Stimulated activated CD8-positive, alpha-beta memory T cell treated with anti-CD3 and anti-CD28 coated beads, Interleukin-7, amount 100 ng/mL, for 1 hour (primary cell): ENCODE results near the gene ADAMTS10.
"Not testable (repeated sequence)": the region's sequence is repeated elsewhere in the genome, so short reads cannot be mapped to it uniquely, and the experiment has no call there.

Experiments
- DNase-seq, 2 donors: peaks; one replicate each; pipeline ENCODE4 v3.0.0-alpha.2; 2020; ENCODE audit warnings: low read depth in 2 of 2

The ADAMTS10 gene

GRCh38 chr19:8593931-8594330 is 16.6 kb downstream of the ADAMTS10 start:
- no peak for DNase-seq

GRCh38 chr19:8592231-8593009 is 18.1 kb downstream of the ADAMTS10 start:
- DNase-seq, result peak; percentile 84

GRCh38 chr19:8589177-8589714 is 21.3 kb downstream of the ADAMTS10 start:
- DNase-seq, result no peak

- DNase-seq, result peak in 1 of 2 donors; percentile 49
Observed at GRCh38 chr19:8585894-8586750, 24.4 kb downstream of the ADAMTS10 start.

DNA sequence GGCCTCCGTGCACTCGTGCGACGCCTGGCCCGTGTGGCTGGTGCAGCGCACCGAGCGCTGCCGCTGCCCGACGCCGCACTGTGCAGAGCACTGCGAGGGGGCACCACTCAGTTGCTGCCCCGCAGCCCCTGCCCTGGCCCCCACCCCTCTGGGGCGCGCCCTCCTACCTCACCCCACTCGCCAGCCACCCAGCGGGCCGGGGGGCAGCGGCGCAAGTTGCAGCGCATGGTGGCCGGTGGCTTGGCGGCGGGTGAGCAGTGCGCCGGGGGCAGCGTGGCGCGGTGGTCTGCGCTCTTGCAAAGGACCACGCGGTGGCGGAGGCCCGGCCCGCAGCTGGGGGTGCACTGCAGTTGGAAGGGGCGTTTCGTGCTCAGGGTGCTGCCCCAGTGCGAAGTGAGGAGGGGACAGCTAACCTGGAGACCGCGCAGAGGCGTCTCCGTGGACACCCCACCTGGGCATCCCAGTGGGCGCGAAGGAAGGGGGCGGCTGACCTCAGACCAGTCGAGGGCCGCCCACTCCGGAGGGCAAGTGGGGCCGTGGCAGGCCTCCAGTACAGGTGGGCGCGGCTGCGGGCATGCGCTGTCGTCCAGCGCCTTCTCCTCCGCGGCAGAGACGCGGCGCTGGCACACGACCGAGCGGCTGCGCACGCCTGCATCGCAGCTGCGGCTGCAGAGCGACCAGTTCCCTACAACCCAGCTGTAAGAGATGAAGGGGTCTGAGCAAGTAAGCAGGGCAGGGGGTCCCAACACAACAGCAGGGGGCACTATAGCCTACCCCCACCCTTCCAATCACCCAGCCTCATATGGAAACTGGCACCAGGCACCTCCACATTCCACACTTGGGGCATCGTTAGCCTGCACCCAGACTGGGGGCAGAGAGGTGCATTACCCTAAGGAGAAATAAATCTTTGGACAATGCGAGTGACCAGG is 25.3 kb downstream of the ADAMTS10 start:
- no peak for DNase-seq

DNA sequence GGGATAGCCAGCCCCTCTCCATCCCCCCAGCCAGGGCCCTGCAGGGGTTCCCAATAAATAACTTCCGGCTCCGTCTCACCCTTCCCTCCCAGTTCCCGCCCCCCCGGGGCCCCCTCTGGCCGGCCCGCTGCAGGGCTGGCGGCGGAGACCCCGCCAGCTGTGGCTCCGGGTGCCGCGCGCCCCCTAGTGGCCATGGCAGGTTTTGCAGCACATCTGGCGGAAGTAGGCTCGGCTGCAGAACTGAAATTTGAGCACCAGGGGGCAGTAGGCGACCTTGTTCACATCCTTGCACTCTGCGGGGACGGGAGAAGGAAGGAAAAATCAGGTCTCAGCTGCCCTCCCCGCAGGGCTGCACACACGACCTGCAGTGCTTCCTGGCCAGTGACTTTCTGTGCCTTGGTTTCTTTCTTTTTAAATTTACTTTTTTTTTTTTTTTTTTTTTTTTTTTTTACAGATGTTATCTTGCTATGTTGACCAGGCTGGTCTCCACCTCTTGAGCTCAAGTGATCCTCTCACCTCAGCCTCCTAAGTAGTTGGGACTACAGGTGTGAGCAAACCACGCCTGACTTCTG is 29.7 kb downstream of the ADAMTS10 start:
- peak; percentile 76 to 78 for DNase-seq

GRCh38 chr19:8578642-8579265 is 31.8 kb downstream of the ADAMTS10 start:
- DNase-seq, result peak; percentile 62 to 81

- DNase-seq, result no peak
Observed at GRCh38 chr19:8577741-8578140, 32.8 kb downstream of the ADAMTS10 start.

- no peak for DNase-seq
Observed at GRCh38 chr19:8577247-8577646, 33.3 kb downstream of the ADAMTS10 start, which contains the start of gene MYO1F. TSS of gene MYO1F (minus strand) at chr19:8577442. CDS start at chr19:8577309, 133 bp downstream.

- DNase-seq, result no peak
Observed at GRCh38 chr19:8576273-8576993, 34.1 kb downstream of the ADAMTS10 start.

DNA sequence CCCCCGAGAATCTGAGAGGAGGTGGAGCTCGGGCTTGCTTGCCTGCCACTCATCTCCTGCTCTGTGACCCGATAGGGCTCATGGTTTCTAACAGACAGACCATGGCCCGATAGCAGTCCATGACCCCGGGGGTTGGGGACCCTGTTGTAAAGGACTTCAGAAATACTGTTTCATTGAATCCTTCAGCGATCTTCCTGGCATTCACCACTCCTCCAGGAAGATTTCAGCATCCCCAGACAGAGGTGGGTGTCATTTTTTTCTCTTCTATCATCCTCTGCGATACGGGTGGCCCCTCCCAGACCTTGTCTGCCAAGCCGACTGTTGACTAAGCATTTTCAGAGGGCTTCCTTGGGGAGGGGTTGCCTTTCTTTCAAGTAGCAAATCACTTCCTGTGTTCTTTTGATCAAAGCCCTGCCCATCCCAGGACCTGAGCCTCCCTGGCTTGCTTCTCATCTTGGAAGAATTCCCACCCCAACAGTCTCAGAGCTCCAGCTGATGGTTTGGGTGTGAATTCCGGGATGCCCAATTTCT is 35.0 kb downstream of the ADAMTS10 start:
- DNase-seq, result no peak

DNA sequence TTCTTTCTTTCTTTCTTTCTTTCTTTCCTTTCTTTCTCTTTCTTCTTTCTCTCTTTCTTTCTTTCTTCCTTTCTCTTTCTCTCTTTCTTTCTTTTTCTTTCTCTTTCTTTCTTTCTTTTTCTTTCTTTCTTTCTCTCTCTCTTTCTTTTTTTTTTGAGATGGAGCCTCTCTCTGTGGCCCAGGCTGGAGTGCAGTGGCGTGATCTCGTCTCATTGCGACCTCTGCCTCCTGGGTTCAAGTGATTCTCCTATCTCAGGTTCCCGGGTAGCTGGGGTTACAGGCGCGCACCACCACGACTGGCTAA is 35.9 kb downstream of the ADAMTS10 start:
- not testable (repeated sequence) for DNase-seq

- no peak for DNase-seq
Observed at GRCh38 chr19:8573316-8573715, 37.2 kb downstream of the ADAMTS10 start.

DNA sequence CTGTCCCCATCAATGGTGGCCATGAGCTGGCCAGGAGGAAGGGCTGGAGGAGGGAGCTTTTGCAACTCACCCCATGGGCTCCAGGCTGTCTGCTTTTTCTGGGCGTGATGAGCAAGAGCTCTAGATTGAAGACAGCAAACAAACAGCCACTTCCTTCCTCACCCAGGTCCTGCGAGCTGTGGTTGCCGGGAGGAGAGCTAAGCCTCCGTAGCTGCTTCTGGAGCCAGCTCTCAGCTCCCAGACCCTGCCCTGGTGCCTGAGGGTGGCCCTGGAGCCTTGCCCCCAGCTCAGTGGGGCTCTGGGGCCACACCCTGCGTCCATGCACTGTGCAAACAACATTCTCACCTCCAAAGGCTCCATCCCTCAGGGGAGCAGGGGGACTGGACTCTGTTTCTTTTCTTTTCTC is 39.5 kb downstream of the ADAMTS10 start:
- DNase-seq, result peak in 1 of 2 donors; percentile 40

DNA sequence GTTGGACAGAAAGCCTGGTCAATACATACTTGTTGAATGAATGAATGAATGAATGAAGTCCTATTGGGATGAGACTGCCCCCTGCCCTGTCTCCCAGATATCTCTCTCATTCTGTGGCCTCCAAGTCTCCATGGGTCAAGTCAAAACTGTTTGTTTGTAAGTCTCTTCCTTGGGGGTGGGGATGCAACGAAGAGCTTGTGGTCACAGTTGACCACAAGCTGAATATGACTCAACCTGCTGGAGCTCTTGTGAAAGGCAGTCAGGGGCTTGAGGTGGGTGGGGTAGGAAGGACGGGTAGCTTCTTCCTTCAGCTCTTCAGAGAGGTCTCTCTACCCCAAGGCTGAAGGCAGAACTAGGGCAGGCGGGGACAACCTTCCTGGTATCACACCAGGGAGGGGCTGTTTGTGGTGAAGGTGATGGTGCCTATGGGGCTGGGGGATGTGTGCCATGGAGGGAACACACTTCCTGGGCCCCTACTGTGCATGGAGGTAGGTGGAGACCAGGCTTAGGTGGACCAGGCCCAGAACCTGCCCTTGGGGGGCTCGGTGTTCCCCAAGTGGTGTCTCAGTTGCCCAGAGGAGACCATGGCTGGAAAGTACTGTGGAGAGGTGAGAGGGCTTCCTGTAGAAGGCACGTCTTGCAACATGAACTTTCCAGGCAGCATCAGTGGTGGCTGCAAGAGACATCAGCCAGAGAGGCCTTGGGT is 41.3 kb downstream of the ADAMTS10 start:
- DNase-seq, result peak; percentile 51 to 53

GRCh38 chr19:8567522-8568172 is 42.9 kb downstream of the ADAMTS10 start:
- no peak for DNase-seq

GRCh38 chr19:8566855-8567254 is 43.7 kb downstream of the ADAMTS10 start:
- no peak for DNase-seq

- DNase-seq, result not testable (repeated sequence)
Observed at GRCh38 chr19:8564866-8565265, 45.6 kb downstream of the ADAMTS10 start.
